HL-60 (cell line): Measurements from ENCODE around the gene PLTP.
A peak's percentile ranks its signal among the peaks of the same experiment; 100 is the strongest.

Source experiments
- DNase-seq, 2 experiments: peaks; one replicate each; pipeline ENCODE4 v3.0.0-alpha.2; 2010 to 2020; ENCODE audit warnings: low read depth in 1 of 2, low spot score in 1 of 2
- H3K27ac ChIP-seq: fragments of 250-450 bp; sonication (Bioruptor Pico); replicated peaks from 2 replicates; pipeline ENCODE4 v1.5.1; 2020; ENCODE audit warnings: mild to moderate bottlenecking, moderate library complexity
- H3K27me3 ChIP-seq: fragments of 250-450 bp; sonication (Bioruptor Pico); 2 replicates; pipeline ENCODE4 v1.5.1; 2021; ENCODE audit warnings: mild to moderate bottlenecking, moderate library complexity; ENCODE audit not compliant: insufficient read depth, poor library complexity, severe bottlenecking
- H3K4me3 ChIP-seq: replicated peaks from 2 replicates; pipeline ENCODE4 v1.5.1; 2011; ENCODE audit warnings: mild to moderate bottlenecking, control low read depth, low read length; ENCODE audit not compliant: insufficient read depth
- CTCF ChIP-seq: IDR thresholded peaks from one replicate; pipeline ENCODE4 v1.5.1; 2011; ENCODE audit warnings: low read length, control low read depth, inconsistent platforms; ENCODE audit not compliant: insufficient read depth
- GABPA ChIP-seq: IDR thresholded peaks from 2 replicates; pipeline ENCODE4 v1.6.1; 2012; ENCODE audit warnings: low read depth
- POLR2AphosphoS5 ChIP-seq: IDR thresholded peaks from 2 replicates; pipeline ENCODE4 v1.6.1; 2012; ENCODE audit warnings: low read depth
- REST ChIP-seq: IDR thresholded peaks from 2 replicates; pipeline ENCODE4 v1.6.1; 2012; ENCODE audit warnings: low read depth; ENCODE audit not compliant: insufficient replicate concordance
- SPI1 ChIP-seq: IDR thresholded peaks from 2 replicates; pipeline ENCODE4 v1.6.1; 2012; ENCODE audit warnings: low read depth, mild to moderate bottlenecking, borderline replicate concordance

Gene PLTP

GRCh38 chr20:45909817-45910669, 1.9 kb downstream of the PLTP start:
- no peak for TF ChIP-seq SPI1
- TF ChIP-seq POLR2AphosphoS5: no peak
- TF ChIP-seq GABPA: no peak
- no peak for TF ChIP-seq REST
- no peak for TF ChIP-seq CTCF
- peak overlapping the region; percentile 68 for H3K27ac ChIP-seq
- H3K4me3 ChIP-seq: no peak overlapping the region
- no peaks in the 10 kb centered on the region for H3K27me3 ChIP-seq
- DNase-seq: peak in 1 of 2 experiments; percentile 56

GRCh38 chr20:45909336-45909808, 2.6 kb downstream of the PLTP start:
- DNase-seq: no peak
- H3K27ac ChIP-seq: peak overlapping the region; percentile 68
- no peaks in the 10 kb centered on the region for H3K27me3 ChIP-seq
- H3K4me3 ChIP-seq: no peak overlapping the region
- TF ChIP-seq GABPA: no peak
- TF ChIP-seq REST: no peak
- TF ChIP-seq SPI1: no peak
- TF ChIP-seq POLR2AphosphoS5: no peak
- TF ChIP-seq CTCF: no peak

- Histone ChIP-seq H3K27me3 (no peaks in the 10 kb centered on the region), H3K27ac (no peak overlapping the region), H3K4me3 (no peak overlapping the region)
- DNase-seq: no peak
- no peak for TF ChIP-seq CTCF
- TF ChIP-seq GABPA: no peak
- no peak for TF ChIP-seq POLR2AphosphoS5
- no peak for TF ChIP-seq SPI1
- no peak for TF ChIP-seq REST
Observed at GRCh38 chr20:45908084-45908483, 3.9 kb downstream of the PLTP start.
